Epithelial cell of esophagus (primary cell): ENCODE results near the gene SIDT2.

Experiments used
- DNase-seq: peaks from one replicate; pipeline ENCODE4 v3.0.0; 2010; ENCODE audit warnings: low read depth
- H3K4me3 ChIP-seq: 2 replicates; pipeline ENCODE4 v1.5.1; 2011; ENCODE audit warnings: mild to moderate bottlenecking, low read length, control low read depth
- TF ChIP-seq, protein P1 (sequence below): IDR thresholded peaks from 2 replicates; pipeline ENCODE4 v1.5.1; 2011; ENCODE audit warnings: low read depth, mild to moderate bottlenecking, low read length, control low read depth, inconsistent platforms; ENCODE audit not compliant: insufficient read depth; ENCODE audit errors: missing control alignments

The SIDT2 gene

DNA sequence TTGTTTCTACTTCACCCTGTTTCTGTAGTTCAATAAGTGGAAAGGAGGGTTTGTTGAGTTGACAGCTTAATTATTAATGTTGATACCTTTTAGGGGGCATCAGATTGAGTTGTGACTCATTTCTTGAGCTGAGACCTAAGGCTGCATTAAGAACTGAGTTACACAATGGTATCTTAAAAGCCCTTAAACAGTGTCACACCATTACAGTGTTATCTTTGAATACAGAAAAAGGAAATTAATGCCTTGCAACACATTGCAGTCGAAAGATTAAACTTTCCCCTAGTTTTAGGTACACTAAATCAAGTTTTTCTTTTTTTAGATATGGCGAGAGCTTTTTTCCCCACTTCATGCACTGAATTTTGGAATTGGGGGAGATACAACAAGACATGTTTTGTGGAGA lies 17.7 kb upstream of the SIDT2 start:
- DNase-seq, result no peak
- no peak overlapping the region for H3K4me3 ChIP-seq
- TF ChIP-seq, protein P1, sequence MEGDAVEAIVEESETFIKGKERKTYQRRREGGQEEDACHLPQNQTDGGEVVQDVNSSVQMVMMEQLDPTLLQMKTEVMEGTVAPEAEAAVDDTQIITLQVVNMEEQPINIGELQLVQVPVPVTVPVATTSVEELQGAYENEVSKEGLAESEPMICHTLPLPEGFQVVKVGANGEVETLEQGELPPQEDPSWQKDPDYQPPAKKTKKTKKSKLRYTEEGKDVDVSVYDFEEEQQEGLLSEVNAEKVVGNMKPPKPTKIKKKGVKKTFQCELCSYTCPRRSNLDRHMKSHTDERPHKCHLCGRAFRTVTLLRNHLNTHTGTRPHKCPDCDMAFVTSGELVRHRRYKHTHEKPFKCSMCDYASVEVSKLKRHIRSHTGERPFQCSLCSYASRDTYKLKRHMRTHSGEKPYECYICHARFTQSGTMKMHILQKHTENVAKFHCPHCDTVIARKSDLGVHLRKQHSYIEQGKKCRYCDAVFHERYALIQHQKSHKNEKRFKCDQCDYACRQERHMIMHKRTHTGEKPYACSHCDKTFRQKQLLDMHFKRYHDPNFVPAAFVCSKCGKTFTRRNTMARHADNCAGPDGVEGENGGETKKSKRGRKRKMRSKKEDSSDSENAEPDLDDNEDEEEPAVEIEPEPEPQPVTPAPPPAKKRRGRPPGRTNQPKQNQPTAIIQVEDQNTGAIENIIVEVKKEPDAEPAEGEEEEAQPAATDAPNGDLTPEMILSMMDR, result no peak

DNA sequence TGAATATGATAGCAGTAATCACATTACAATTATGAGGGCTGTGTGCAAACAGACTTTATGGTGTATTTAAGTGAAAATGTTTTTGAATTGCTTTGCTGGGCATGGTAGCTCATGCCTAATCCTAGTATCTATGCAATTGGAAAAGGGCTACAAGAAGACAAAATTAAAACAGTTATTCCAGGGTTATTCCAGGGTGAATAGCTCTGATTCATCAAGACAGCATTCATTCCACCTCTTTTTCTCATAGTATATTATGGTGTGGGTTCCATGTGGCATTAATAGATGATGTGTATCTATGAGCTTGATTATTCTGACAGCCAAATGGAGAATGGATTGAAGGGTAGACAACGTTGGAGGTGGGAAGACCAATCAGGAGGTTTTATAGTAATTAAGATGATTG lies 12.1 kb upstream of the SIDT2 start:
- DNase-seq, result no peak
- TF ChIP-seq, protein P1, result no peak
- no peak overlapping the region for H3K4me3 ChIP-seq

DNA sequence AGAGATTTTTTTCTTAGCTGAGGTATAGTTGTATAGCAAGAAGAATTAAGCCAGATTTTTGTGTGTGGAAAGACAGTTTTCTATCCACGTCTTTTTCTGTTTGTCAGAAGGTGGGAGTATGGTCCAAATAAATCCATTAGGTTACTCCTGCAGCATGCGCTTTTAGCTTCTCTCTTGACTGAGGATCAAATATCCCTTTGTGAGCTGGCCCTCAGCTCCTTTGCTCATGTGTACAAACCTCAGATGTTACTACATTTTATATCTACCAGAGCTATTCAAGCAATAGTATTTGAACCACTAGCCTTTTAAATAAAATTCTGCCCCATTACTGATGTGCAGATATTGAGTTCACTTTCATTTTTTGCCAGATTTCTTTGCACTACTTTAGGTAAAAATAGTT lies 8.8 kb upstream of the SIDT2 start:
- DNase-seq, result no peak
- H3K4me3 ChIP-seq, result no peak overlapping the region
- TF ChIP-seq, protein P1, result no peak

DNA sequence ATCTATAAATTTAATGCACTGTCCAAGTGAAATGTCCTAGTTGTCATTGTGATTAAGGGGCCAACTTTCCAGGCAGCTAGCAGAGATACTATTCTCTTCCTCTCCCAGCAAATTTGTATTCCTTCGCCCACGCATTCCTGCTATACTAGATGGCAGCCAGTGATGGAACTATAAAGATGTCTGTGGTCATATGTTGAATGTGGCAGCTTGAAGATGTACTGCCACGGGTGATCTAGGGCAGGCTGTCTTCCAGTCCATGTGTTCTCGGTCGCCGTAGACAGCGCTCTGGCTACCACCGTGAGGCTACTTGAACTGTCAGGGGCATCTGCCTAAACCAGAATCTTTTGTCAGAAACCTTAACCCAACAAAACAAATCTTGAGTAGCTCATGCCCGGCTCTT lies 8.3 kb upstream of the SIDT2 start:
- TF ChIP-seq, protein P1, result no peak
- DNase-seq, result no peak
- no peak overlapping the region for H3K4me3 ChIP-seq

DNA sequence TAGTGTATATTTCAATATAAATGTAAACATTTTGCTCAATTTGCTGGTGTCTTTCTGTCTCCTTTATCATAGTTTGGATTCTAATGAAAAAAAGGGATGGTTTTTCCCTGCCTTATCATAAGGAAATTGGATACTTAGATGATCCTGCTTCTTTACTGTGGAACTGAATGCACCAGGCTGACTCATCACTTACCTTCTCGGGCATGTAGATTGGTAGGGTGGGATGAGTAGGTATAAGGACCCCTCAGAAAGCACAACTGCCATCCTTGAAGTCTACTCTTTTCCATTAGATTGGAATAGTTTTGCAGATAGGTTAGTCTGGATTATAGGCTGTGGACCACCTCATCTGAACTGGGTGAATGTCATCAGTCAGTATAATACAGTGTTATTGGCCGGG lies 7.5 kb upstream of the SIDT2 start:
- no peak for DNase-seq
- H3K4me3 ChIP-seq, result no peak overlapping the region
- TF ChIP-seq, protein P1, result no peak

DNA sequence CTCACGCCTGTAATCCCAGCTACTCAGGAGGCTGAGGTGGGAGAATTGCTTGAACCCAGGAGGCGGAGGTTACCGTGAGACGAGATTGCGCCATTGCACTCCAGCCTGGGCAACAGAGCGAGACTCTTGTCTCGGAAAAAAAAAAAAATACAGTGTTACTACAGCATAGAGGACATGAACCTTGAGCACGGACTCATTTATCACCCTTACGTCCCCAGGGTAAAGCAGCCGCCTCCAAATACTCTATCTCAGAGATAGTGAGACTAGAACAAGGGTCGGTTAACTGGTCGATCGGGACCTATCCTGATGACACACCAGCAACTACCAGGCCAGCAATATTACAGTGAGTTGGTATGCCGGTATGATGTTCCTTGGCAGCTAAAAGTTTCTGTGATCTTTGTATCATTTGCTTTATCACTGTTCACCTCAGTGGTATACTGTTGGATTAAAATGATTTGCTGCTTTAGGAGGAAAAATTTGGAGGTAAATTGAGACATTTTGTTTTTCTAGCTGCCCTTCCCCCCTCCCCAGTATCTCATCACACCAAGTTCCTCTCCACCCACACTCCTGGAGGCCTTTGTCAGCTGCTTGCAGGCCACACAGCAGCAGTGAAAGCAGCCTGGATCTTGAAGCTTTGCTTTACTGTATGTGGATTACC lies 7.0 kb upstream of the SIDT2 start:
- H3K4me3 ChIP-seq, result no peak overlapping the region
- DNase-seq, result peak; percentile 24
- TF ChIP-seq, protein P1, result no peak

DNA sequence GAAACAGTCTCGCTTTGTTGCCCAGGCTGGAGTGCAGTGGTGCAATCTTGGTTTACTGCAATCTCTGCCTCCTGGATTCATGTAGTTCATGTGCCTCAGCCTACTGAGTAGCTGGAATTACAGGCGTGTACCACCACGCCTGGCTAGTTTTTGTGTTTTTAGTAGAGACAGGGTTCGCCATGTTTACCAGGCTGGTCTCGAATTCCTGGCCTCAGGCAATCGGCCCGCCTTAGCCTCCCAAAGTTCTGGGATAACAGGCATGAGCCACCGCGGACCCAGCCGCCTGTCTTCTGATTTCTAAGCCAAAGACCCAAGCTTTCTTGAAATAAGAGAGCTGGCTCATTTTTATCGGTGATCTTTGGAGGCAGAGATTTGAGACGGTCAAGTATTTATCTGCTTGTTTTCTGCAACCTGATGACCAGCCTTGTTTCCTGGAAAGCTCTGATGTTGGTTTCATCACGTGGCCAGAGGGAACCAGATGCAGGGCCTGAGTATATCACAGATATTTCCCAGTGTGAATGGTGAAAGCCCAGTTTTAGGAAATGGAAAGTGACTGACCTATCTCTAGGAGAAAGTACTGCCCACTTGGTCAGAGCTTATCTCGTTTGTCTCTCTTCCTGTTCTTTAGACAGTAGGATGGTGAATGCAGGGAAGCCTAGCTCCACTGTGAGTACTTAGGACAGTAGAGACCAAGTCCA lies 5.7 kb upstream of the SIDT2 start:
- TF ChIP-seq, protein P1, result no peak
- H3K4me3 ChIP-seq, result no peak overlapping the region
- peak; percentile 49 for DNase-seq
